GM12878 (cell line): ENCODE measurements around the gene SBK2. TPM values are rescaled to one million over a fixed set of nuclear protein-coding genes. Genes with fewer than 3 reads are reported as not detected.

ENCODE experiments used
- ATAC-seq: fragments of 200-7000 bp; cut with Tn5 transposase; 3 replicates; pipeline ENCODE4 v1.9.1; 2020; ENCODE audit warnings: mild to moderate bottlenecking, moderate library complexity
- BruUV-seq: library from RNA; stranded (reverse); fragments of 400-500 nt; replicated peaks from 2 replicates; lab custom pipeline; 2021; lab: Mats Ljungman, UMichigan
- CTCF ChIA-PET: fragments of 300-600 bp; sonication (Branson Sonifier 250); formaldehyde crosslinking; extraction: SDS; loops from one replicate; lab custom pipeline; 2021; ENCODE audit warnings: inconsistent platforms; lab: Yijun Ruan, JAX
- POLR2A ChIA-PET: fragments of 350-600 bp; formaldehyde crosslinking; extraction: SDS; loops from one replicate; lab custom pipeline; 2021; ENCODE audit warnings: inconsistent platforms; lab: Charles Lee
- RAD21 ChIA-PET: fragments of 300-600 bp; sonication (Branson Sonifier 250); formaldehyde crosslinking; loops from one replicate; lab custom pipeline; 2023; ENCODE audit warnings: antibody characterized with exemption; ENCODE audit not compliant: unreplicated experiment; lab: Charles Lee
- SMC1A ChIA-PET: fragments of 300-600 bp; sonication (Branson Sonifier 250); formaldehyde crosslinking; loops from one replicate; lab custom pipeline; 2023; ENCODE audit not compliant: unreplicated experiment, uncharacterized antibody; lab: Charles Lee
- DNase-seq: peaks from one replicate; pipeline ENCODE4 v3.0.0-alpha.2; 2011; ENCODE audit warnings: low read depth, low spot score
- FAIRE-seq: peaks from 3 replicates; lab custom pipeline; 2011; peaks lifted over from hg19 to GRCh38; lab: Jason Lieb, UNC
- H2AFZ ChIP-seq: 2 replicates; pipeline ENCODE4 v1.6.0; 2011; ENCODE audit warnings: low read depth, low read length, control low read depth; ENCODE audit not compliant: control insufficient read depth
- H3K27ac ChIP-seq: 2 replicates; pipeline ENCODE4 v1.5.1; 2011; ENCODE audit warnings: control low read depth; ENCODE audit not compliant: control insufficient read depth, insufficient read depth
- H3K27me3 ChIP-seq, 2 experiments: replicated peaks in 1 of 2; 2 replicates each; pipeline versions ENCODE4 v1.6.0 to v1.6.1; 2011; ENCODE audit warnings: low read length in 1 of 2; ENCODE audit not compliant: control insufficient read depth in 2 of 2, insufficient read depth in 2 of 2
- H3K36me3 ChIP-seq, 2 experiments: 2 replicates each; pipeline ENCODE4 v1.5.1; 2011; ENCODE audit warnings: low read length in 1 of 2; ENCODE audit not compliant: control insufficient read depth in 2 of 2, insufficient read depth in 2 of 2
- H3K4me1 ChIP-seq: 2 replicates; pipeline ENCODE4 v1.6.1; 2011; ENCODE audit warnings: mild to moderate bottlenecking, low read length, moderate library complexity, mixed read lengths; ENCODE audit not compliant: control insufficient read depth, insufficient read depth
- H3K4me2 ChIP-seq: 2 replicates; pipeline ENCODE4 v1.6.0; 2011; ENCODE audit warnings: control low read depth; ENCODE audit not compliant: control insufficient read depth, insufficient read depth
- H3K4me3 ChIP-seq: fragments of 200-600 bp; sonication (generic); 2 replicates; pipeline ENCODE4 v1.5.1; 2016
- H3K79me2 ChIP-seq: 2 replicates; pipeline ENCODE4 v1.6.0; 2011; ENCODE audit warnings: low read length; ENCODE audit not compliant: control insufficient read depth, insufficient read depth
- H3K9ac ChIP-seq: 2 replicates; pipeline ENCODE4 v1.8.0; 2011; ENCODE audit warnings: low read length, control low read depth, mixed read lengths; ENCODE audit not compliant: control insufficient read depth, insufficient read depth
- H3K9me3 ChIP-seq: replicated peaks from 3 replicates; pipeline ENCODE4 v1.5.1; 2011; ENCODE audit warnings: mild to moderate bottlenecking, low read length; ENCODE audit not compliant: control insufficient read depth, insufficient read depth
- H4K20me1 ChIP-seq: 2 replicates; pipeline ENCODE4 v1.6.0; 2011; ENCODE audit not compliant: control insufficient read depth, insufficient read depth
- CREM ChIP-seq: IDR thresholded peaks from 2 replicates; pipeline ENCODE4 v1.6.1; 2014; ENCODE audit warnings: antibody characterized with exemption, low read depth
- NR2C1 ChIP-seq: fragments of 450-650 bp; IDR thresholded peaks from 2 replicates; pipeline ENCODE4 v1.6.1; 2017; ENCODE audit warnings: antibody characterized with exemption, mild to moderate bottlenecking, moderate library complexity
- NR2F1 ChIP-seq: fragments of 450-650 bp; conservative IDR thresholded peaks from 2 replicates; pipeline ENCODE4 v1.6.1; 2017; ENCODE audit warnings: mild to moderate bottlenecking
- RCOR1 ChIP-seq: conservative IDR thresholded peaks from 2 replicates; pipeline ENCODE4 v1.6.1; 2012; ENCODE audit warnings: low read depth, low read length, improper control_type of control experiment
- ZNF274 ChIP-seq: IDR thresholded peaks from one replicate; pipeline ENCODE4 v1.8.0; 2011; ENCODE audit not compliant: insufficient read length, insufficient read depth
- ZSCAN29 ChIP-seq: fragments of 450-650 bp; IDR thresholded peaks from 2 replicates; pipeline ENCODE4 v1.6.1; 2017; ENCODE audit warnings: mild to moderate bottlenecking, moderate library complexity
- ZZZ3 ChIP-seq: IDR thresholded peaks from 2 replicates; pipeline ENCODE4 v1.6.1; 2011; ENCODE audit warnings: low read depth; ENCODE audit not compliant: control insufficient read depth, insufficient read length
- WGBS: methylation state at CpG from one replicate; pipeline ENCODE4 v1.1.6; 2016; ENCODE audit warnings: low lambda C conversion rate; ENCODE audit not compliant: insufficient replicate concordance, insufficient coverage; ENCODE audit errors: missing lambda C conversion rate; 5-methylcytosine and 5-hydroxymethylcytosine counted together
- in situ Hi-C: fragments of 300-500 bp; cut with MboI; formaldehyde crosslinking; loops from 9 replicates; pipeline ENCODE4 v1.14.3; 2018; ENCODE audit warnings: mixed read lengths
- intact Hi-C: fragments of 100-400 bp; cut with micrococcal nuclease; formaldehyde crosslinking; loops from one replicate; pipeline ENCODE4 v1.14.2; 2022; ENCODE audit not compliant: unreplicated experiment
- polyA plus RNA-seq, 11 experiments: library from polyadenylated mRNA; depleted of rRNA in 4 of 11; unstranded in 6 of 11; stranded (reverse) in 5 of 11; fragments of >200 nt; fragmentation: Nextera tagmentation in 4 of 11; fragmentation: Illumina TruSeq in 1 of 11; extraction: Ambion mirVana in 4 of 11; extraction: Trizol in 1 of 11; gene quantifications; 1 replicate in 1 of 11; 2 replicates in 10 of 11; pipeline versions ENCODE4 v1.2.1 to v1.2.3, GENCODE V29; 2011 to 2016; ENCODE audit warnings: inconsistent platforms in 2 of 11, missing spikeins in 2 of 11, low read depth in 1 of 11
- total RNA-seq, 4 experiments: library from RNA; depleted of rRNA in 3 of 4; stranded (reverse); fragments of >200 nt in 3 of 4; fragmentation: Illumina TruSeq in 1 of 4; extraction: Trizol in 1 of 4; gene quantifications; 2 replicates each; pipeline versions ENCODE4 v1.2.1 to v1.2.3, GENCODE V29; 2013 to 2021

SBK2 gene
- total and polyA plus RNA-seq, 10 of the 15 experiments (the other 5 are each of a cell fraction or from before 2014, with no cell fraction given): not detected

GRCh38 chr19:55479045-55479444, 57.9 kb downstream of the SBK2 start:
- no peak for ATAC-seq
- no peak for DNase-seq
- H2AFZ ChIP-seq: no peak overlapping the region
- H3K4me2 ChIP-seq: no peak overlapping the region
- H3K9me3 ChIP-seq: no peaks in the 10 kb centered on the region
- 90% methylated on average over 17 of the region's 17 CpGs for WGBS
- H3K79me2 ChIP-seq: peaks cover 6% of the 10 kb centered on the region
- H3K9ac ChIP-seq: no peak overlapping the region
- ChIA-PET SMC1A (no interaction called here), CTCF (interaction anchor here (1.1 to 3.7 kb wide), 2 partner anchors 12 to 26 kb away, joined by 4 to 26 read pairs; no protein-coding TSS in a partner anchor), RAD21 (interaction anchor here (0.6 to 1.0 kb wide), 2 partner anchors 17 to 25 kb away, joined by 3 to 4 read pairs; no protein-coding TSS in a partner anchor), POLR2A (no interaction called here)
- H4K20me1 ChIP-seq: no peaks in the 10 kb centered on the region
- intact Hi-C loops (no loop called here), in situ Hi-C loops (no loop called here)
- BruUV-seq: no TSS peak
- no peak for FAIRE-seq
- TF ChIP-seq ZSCAN29 (no peak), RCOR1 (no peak), ZNF274 (no peak), NR2F1 (no peak), CREM (no peak), NR2C1 (no peak), ZZZ3 (no peak)
- H3K27ac ChIP-seq: no peak overlapping the region
- no peaks in the 10 kb centered on the region for H3K27me3 ChIP-seq
- peaks cover 0 to 9% of the 10 kb centered on the region in 2 experiments; a peak in 2 of 4 replicates for H3K36me3 ChIP-seq
- no peak overlapping the region for H3K4me3 ChIP-seq
- H3K4me1 ChIP-seq: peaks cover 23% of the 10 kb centered on the region

Other genes with a start within 250 kb of the SBK2 start
Only the 7 nearest of the 29 such genes appear.
- 1.3 and 1.6 TPM in 2 replicates for gene ZNF628, start 60.5 kb downstream of the SBK2 start, total RNA-seq (2014; rRNA removed)
- 0.18 and 0.31 TPM in 2 replicates for gene ZNF628, start 60.5 kb downstream of the SBK2 start, total RNA-seq (2014; rRNA removed; fragmentation: Illumina TruSeq; extraction: Trizol)
- 9.2 and 11.3 TPM in 2 replicates for gene ZNF628, start 60.5 kb downstream of the SBK2 start, total RNA-seq (2021)
- 0.06 and 0.18 TPM in 2 replicates for gene ZNF628, start 60.5 kb downstream of the SBK2 start, polyA plus RNA-seq (2011; rRNA removed)
- 0.04 TPM in 1 of 2 replicates, not detected in the other for gene ZNF628, start 60.5 kb downstream of the SBK2 start, polyA plus RNA-seq (2014; fragmentation: Illumina TruSeq; extraction: Trizol)
- under 1 TPM in 1 of 2 experiments, not detected in 1; 0.04 TPM for gene ZNF628, start 60.5 kb downstream of the SBK2 start, polyA plus RNA-seq (2014; fragmentation: Nextera tagmentation; extraction: Ambion mirVana)
- gene ZNF628, start 60.5 kb downstream of the SBK2 start, polyA plus RNA-seq (2014; rRNA removed): 2.4 and 3.9 TPM in 2 replicates
- 1 to 10 TPM; 1.6 to 1.7 TPM for gene ZNF628, start 60.5 kb downstream of the SBK2 start, polyA plus RNA-seq (2016; fragmentation: Nextera tagmentation; extraction: Ambion mirVana)
- gene NAT14, start 51.9 kb downstream of the SBK2 start, total RNA-seq (2014; rRNA removed): 9.1 and 14.0 TPM in 2 replicates
- gene NAT14, start 51.9 kb downstream of the SBK2 start, total RNA-seq (2014; rRNA removed; fragmentation: Illumina TruSeq; extraction: Trizol): 6.8 TPM in 2 replicates
- gene NAT14, start 51.9 kb downstream of the SBK2 start, total RNA-seq (2021): 20.4 and 23.6 TPM in 2 replicates
- gene NAT14, start 51.9 kb downstream of the SBK2 start, polyA plus RNA-seq (2011; rRNA removed): 6.4 and 12.3 TPM in 2 replicates
- 2.7 and 6.5 TPM in 2 replicates for gene NAT14, start 51.9 kb downstream of the SBK2 start, polyA plus RNA-seq (2014; fragmentation: Illumina TruSeq; extraction: Trizol)
- 1 to 10 TPM in 1 of 2 experiments, under 1 TPM in 1; 0.87 to 4.7 TPM for gene NAT14, start 51.9 kb downstream of the SBK2 start, polyA plus RNA-seq (2014; fragmentation: Nextera tagmentation; extraction: Ambion mirVana)
- 14.3 and 16.7 TPM in 2 replicates for gene NAT14, start 51.9 kb downstream of the SBK2 start, polyA plus RNA-seq (2014; rRNA removed)
- 10 to 100 TPM in 1 of 2 experiments, 1 to 10 TPM in 1; 8.9 to 10.4 TPM for gene NAT14, start 51.9 kb downstream of the SBK2 start, polyA plus RNA-seq (2016; fragmentation: Nextera tagmentation; extraction: Ambion mirVana)
- 0.06 TPM in 1 of 2 replicates, not detected in the other for gene SSC5D, start 48.7 kb downstream of the SBK2 start, total RNA-seq (2014; rRNA removed)
- 0.04 TPM in 1 of 2 replicates, not detected in the other for gene SSC5D, start 48.7 kb downstream of the SBK2 start, total RNA-seq (2014; rRNA removed; fragmentation: Illumina TruSeq; extraction: Trizol)
- 0.13 and 0.19 TPM in 2 replicates for gene SSC5D, start 48.7 kb downstream of the SBK2 start, total RNA-seq (2021)
- 0.01 and 0.04 TPM in 2 replicates for gene SSC5D, start 48.7 kb downstream of the SBK2 start, polyA plus RNA-seq (2011; rRNA removed)
- 0.03 and 0.10 TPM in 2 replicates for gene SSC5D, start 48.7 kb downstream of the SBK2 start, polyA plus RNA-seq (2014; fragmentation: Illumina TruSeq; extraction: Trizol)
- not detected for gene SSC5D, start 48.7 kb downstream of the SBK2 start, polyA plus RNA-seq (2014; fragmentation: Nextera tagmentation; extraction: Ambion mirVana)
- 0.05 and 0.08 TPM in 2 replicates for gene SSC5D, start 48.7 kb downstream of the SBK2 start, polyA plus RNA-seq (2014; rRNA removed)
- not detected for gene SSC5D, start 48.7 kb downstream of the SBK2 start, polyA plus RNA-seq (2016; fragmentation: Nextera tagmentation; extraction: Ambion mirVana)
- gene SBK3, start 8.4 kb upstream of the SBK2 start, total RNA-seq (2014; rRNA removed): not detected in 2 replicates
- not detected in 2 replicates for gene SBK3, start 8.4 kb upstream of the SBK2 start, total RNA-seq (2014; rRNA removed; fragmentation: Illumina TruSeq; extraction: Trizol)
- not detected in 2 replicates for gene SBK3, start 8.4 kb upstream of the SBK2 start, total RNA-seq (2021)
- gene SBK3, start 8.4 kb upstream of the SBK2 start, polyA plus RNA-seq (2011; rRNA removed): not detected in 2 replicates
- not detected in 2 replicates for gene SBK3, start 8.4 kb upstream of the SBK2 start, polyA plus RNA-seq (2014; fragmentation: Illumina TruSeq; extraction: Trizol)
- gene SBK3, start 8.4 kb upstream of the SBK2 start, polyA plus RNA-seq (2014; fragmentation: Nextera tagmentation; extraction: Ambion mirVana): not detected
- not detected in 2 replicates for gene SBK3, start 8.4 kb upstream of the SBK2 start, polyA plus RNA-seq (2014; rRNA removed)
- gene SBK3, start 8.4 kb upstream of the SBK2 start, polyA plus RNA-seq (2016; fragmentation: Nextera tagmentation; extraction: Ambion mirVana): not detected
- 2.0 and 2.5 TPM in 2 replicates for gene ZNF579, start 43.7 kb upstream of the SBK2 start, total RNA-seq (2014; rRNA removed)
- gene ZNF579, start 43.7 kb upstream of the SBK2 start, total RNA-seq (2014; rRNA removed; fragmentation: Illumina TruSeq; extraction: Trizol): 1.2 and 1.4 TPM in 2 replicates
- 10.6 and 11.7 TPM in 2 replicates for gene ZNF579, start 43.7 kb upstream of the SBK2 start, total RNA-seq (2021)
- 1.1 and 1.6 TPM in 2 replicates for gene ZNF579, start 43.7 kb upstream of the SBK2 start, polyA plus RNA-seq (2011; rRNA removed)
- gene ZNF579, start 43.7 kb upstream of the SBK2 start, polyA plus RNA-seq (2014; fragmentation: Illumina TruSeq; extraction: Trizol): 2.0 and 2.6 TPM in 2 replicates
- gene ZNF579, start 43.7 kb upstream of the SBK2 start, polyA plus RNA-seq (2014; fragmentation: Nextera tagmentation; extraction: Ambion mirVana): under 1 TPM; 0.11 to 0.35 TPM
- 5.2 and 7.5 TPM in 2 replicates for gene ZNF579, start 43.7 kb upstream of the SBK2 start, polyA plus RNA-seq (2014; rRNA removed)
- 1 to 10 TPM in 1 of 2 experiments, under 1 TPM in 1; 0.43 to 1.5 TPM for gene ZNF579, start 43.7 kb upstream of the SBK2 start, polyA plus RNA-seq (2016; fragmentation: Nextera tagmentation; extraction: Ambion mirVana)
- gene FIZ1, start 62.4 kb upstream of the SBK2 start, total RNA-seq (2014; rRNA removed): 4.6 and 5.0 TPM in 2 replicates
- gene FIZ1, start 62.4 kb upstream of the SBK2 start, total RNA-seq (2014; rRNA removed; fragmentation: Illumina TruSeq; extraction: Trizol): 2.1 and 3.0 TPM in 2 replicates
- 14.6 and 16.8 TPM in 2 replicates for gene FIZ1, start 62.4 kb upstream of the SBK2 start, total RNA-seq (2021)
- 2.9 and 4.5 TPM in 2 replicates for gene FIZ1, start 62.4 kb upstream of the SBK2 start, polyA plus RNA-seq (2011; rRNA removed)
- 7.0 TPM in 2 replicates for gene FIZ1, start 62.4 kb upstream of the SBK2 start, polyA plus RNA-seq (2014; fragmentation: Illumina TruSeq; extraction: Trizol)
- 1 to 10 TPM in 1 of 2 experiments, under 1 TPM in 1; 0.60 to 1.5 TPM for gene FIZ1, start 62.4 kb upstream of the SBK2 start, polyA plus RNA-seq (2014; fragmentation: Nextera tagmentation; extraction: Ambion mirVana)
- gene FIZ1, start 62.4 kb upstream of the SBK2 start, polyA plus RNA-seq (2014; rRNA removed): 8.0 and 9.8 TPM in 2 replicates
- 1 to 10 TPM; 1.4 to 3.9 TPM for gene FIZ1, start 62.4 kb upstream of the SBK2 start, polyA plus RNA-seq (2016; fragmentation: Nextera tagmentation; extraction: Ambion mirVana)
- gene ZNF524, start 63.2 kb upstream of the SBK2 start, total RNA-seq (2014; rRNA removed): 15.6 and 18.6 TPM in 2 replicates
- 3.7 and 3.8 TPM in 2 replicates for gene ZNF524, start 63.2 kb upstream of the SBK2 start, total RNA-seq (2014; rRNA removed; fragmentation: Illumina TruSeq; extraction: Trizol)
- gene ZNF524, start 63.2 kb upstream of the SBK2 start, total RNA-seq (2021): 14.7 and 17.2 TPM in 2 replicates
- gene ZNF524, start 63.2 kb upstream of the SBK2 start, polyA plus RNA-seq (2011; rRNA removed): 1.5 and 3.7 TPM in 2 replicates
- gene ZNF524, start 63.2 kb upstream of the SBK2 start, polyA plus RNA-seq (2014; fragmentation: Illumina TruSeq; extraction: Trizol): 1.1 TPM in 1 of 2 replicates, not detected in the other
- gene ZNF524, start 63.2 kb upstream of the SBK2 start, polyA plus RNA-seq (2014; fragmentation: Nextera tagmentation; extraction: Ambion mirVana): under 1 TPM in 1 of 2 experiments, not detected in 1; 0.47 TPM
- 13.9 and 15.0 TPM in 2 replicates for gene ZNF524, start 63.2 kb upstream of the SBK2 start, polyA plus RNA-seq (2014; rRNA removed)
- gene ZNF524, start 63.2 kb upstream of the SBK2 start, polyA plus RNA-seq (2016; fragmentation: Nextera tagmentation; extraction: Ambion mirVana): 10 to 100 TPM; 12.4 to 12.8 TPM